HepG2 (cell line): Measurements from ENCODE around the gene LYPD4. TPM values are rescaled to one million over a fixed set of nuclear protein-coding genes. Genes with fewer than 3 reads are reported as not detected.
A peak's percentile ranks its signal among the peaks of the same experiment; 100 is the strongest.

Source experiments
- DNMT3B ChIP-seq: conservative IDR thresholded peaks from 2 replicates; pipeline ENCODE4 v1.6.1; 2016; ENCODE audit warnings: missing biosample characterization, control low read depth
- HOXD1 ChIP-seq: sonication (generic); formaldehyde crosslinking; IDR thresholded peaks from 2 replicates; pipeline ENCODE4 v1.5.0; 2020; ENCODE audit warnings: missing genetic modification reagents
- RFX1 ChIP-seq: fragments of 450-650 bp; IDR thresholded peaks from 2 replicates; pipeline ENCODE4 v1.6.1; 2017
- SOX13 ChIP-seq, 3 experiments: fragments of 450-650 bp in 1 of 3; sonication (generic) in 1 of 3; formaldehyde crosslinking in 1 of 3; IDR thresholded peaks in 2 of 3; conservative IDR thresholded peaks in 1 of 3; 2 replicates each; pipeline versions ENCODE4 v1.5.0 to v1.6.1; 2016 to 2020; ENCODE audit warnings: antibody characterized with exemption in 1 of 3, mild to moderate bottlenecking in 1 of 3, missing compliant biosample characterization in 1 of 3, missing genetic modification reagents in 1 of 3, moderate library complexity in 1 of 3
- SRY ChIP-seq: sonication (generic); formaldehyde crosslinking; IDR thresholded peaks from 2 replicates; pipeline ENCODE4 v1.8.0; 2022; ENCODE audit warnings: mild to moderate bottlenecking, missing genetic modification reagents
- ZFAT ChIP-seq: sonication (generic); formaldehyde crosslinking; conservative IDR thresholded peaks from 2 replicates; pipeline ENCODE4 v1.8.1; 2023; ENCODE audit warnings: missing genetic modification reagents, inconsistent platforms
- ZFP1 ChIP-seq: IDR thresholded peaks from 2 replicates; pipeline ENCODE4 v1.6.1; 2016
- ZNF234 ChIP-seq: sonication (generic); formaldehyde crosslinking; conservative IDR thresholded peaks from 2 replicates; pipeline ENCODE4 v1.5.1; 2020; ENCODE audit warnings: mild to moderate bottlenecking, missing genetic modification reagents
- ZNF251 ChIP-seq: sonication (generic); formaldehyde crosslinking; IDR thresholded peaks from 2 replicates; pipeline ENCODE4 v1.9.0; 2021; ENCODE audit warnings: mild to moderate bottlenecking, missing genetic modification reagents
- ZNF432 ChIP-seq: sonication (generic); formaldehyde crosslinking; IDR thresholded peaks from 2 replicates; pipeline ENCODE4 v1.5.0; 2020; ENCODE audit warnings: missing genetic modification reagents, mild to moderate bottlenecking, borderline replicate concordance
- ZNF670 ChIP-seq: sonication (generic); formaldehyde crosslinking; IDR thresholded peaks from 2 replicates; pipeline ENCODE4 v1.8.0; 2022; ENCODE audit warnings: mild to moderate bottlenecking, missing genetic modification reagents, borderline replicate concordance
- polyA plus RNA-seq, 8 experiments: library from polyadenylated mRNA; depleted of rRNA in 3 of 8; stranded (reverse) in 7 of 8; unstranded in 1 of 8; fragments of >200 nt; fragmentation: Illumina TruSeq in 4 of 8; extraction: Trizol in 4 of 8; gene quantifications; 2 replicates each; pipeline versions ENCODE4 v1.2.1 to v1.2.3, GENCODE V29; 2011 to 2016; ENCODE audit warnings: low read depth in 4 of 8, missing spikeins in 1 of 8, mixed read lengths in 1 of 8; ENCODE audit not compliant: insufficient read depth in 1 of 8
- total RNA-seq, 5 experiments: library from RNA; depleted of rRNA; stranded (reverse); fragments of >200 nt; fragmentation: Illumina TruSeq; extraction: Trizol; gene quantifications; 2 replicates each; pipeline ENCODE4 v1.2.3, GENCODE V29; 2016; ENCODE audit warnings: low read depth in 1 of 5
- TF ChIP-seq, protein P1 (sequence below): sonication (generic); formaldehyde crosslinking; IDR thresholded peaks from 2 replicates; pipeline ENCODE4 v1.8.1; 2023; ENCODE audit warnings: mild to moderate bottlenecking, missing genetic modification reagents
- TF ChIP-seq, protein P2 (sequence below): IDR thresholded peaks from 2 replicates; pipeline ENCODE4 v1.6.1; 2016; ENCODE audit warnings: mild to moderate bottlenecking
- TF ChIP-seq, protein P3 (sequence below): sonication (generic); formaldehyde crosslinking; IDR thresholded peaks from 2 replicates; pipeline ENCODE4 v1.9.0; 2021; ENCODE audit warnings: missing genetic modification reagents, mild to moderate bottlenecking, borderline replicate concordance
- TF ChIP-seq, protein P4 (sequence below): sonication (generic); formaldehyde crosslinking; IDR thresholded peaks from 2 replicates; pipeline ENCODE4 v1.5.0; 2020; ENCODE audit warnings: mild to moderate bottlenecking, missing genetic modification reagents
- TF ChIP-seq, protein P5 (sequence below): sonication (generic); formaldehyde crosslinking; IDR thresholded peaks from 2 replicates; pipeline ENCODE4 v1.5.0; 2020; ENCODE audit warnings: mild to moderate bottlenecking, missing genetic modification reagents
- TF ChIP-seq, protein P6 (sequence below): sonication (generic); formaldehyde crosslinking; IDR thresholded peaks from 2 replicates; pipeline ENCODE4 v1.8.0; 2022; ENCODE audit warnings: missing genetic modification reagents, mild to moderate bottlenecking, borderline replicate concordance

LYPD4 gene
- total and polyA plus RNA-seq, 2 of the 13 experiments (the other 11 are each of a cell fraction or from before 2014, with no cell fraction given) = not detected

DNA sequence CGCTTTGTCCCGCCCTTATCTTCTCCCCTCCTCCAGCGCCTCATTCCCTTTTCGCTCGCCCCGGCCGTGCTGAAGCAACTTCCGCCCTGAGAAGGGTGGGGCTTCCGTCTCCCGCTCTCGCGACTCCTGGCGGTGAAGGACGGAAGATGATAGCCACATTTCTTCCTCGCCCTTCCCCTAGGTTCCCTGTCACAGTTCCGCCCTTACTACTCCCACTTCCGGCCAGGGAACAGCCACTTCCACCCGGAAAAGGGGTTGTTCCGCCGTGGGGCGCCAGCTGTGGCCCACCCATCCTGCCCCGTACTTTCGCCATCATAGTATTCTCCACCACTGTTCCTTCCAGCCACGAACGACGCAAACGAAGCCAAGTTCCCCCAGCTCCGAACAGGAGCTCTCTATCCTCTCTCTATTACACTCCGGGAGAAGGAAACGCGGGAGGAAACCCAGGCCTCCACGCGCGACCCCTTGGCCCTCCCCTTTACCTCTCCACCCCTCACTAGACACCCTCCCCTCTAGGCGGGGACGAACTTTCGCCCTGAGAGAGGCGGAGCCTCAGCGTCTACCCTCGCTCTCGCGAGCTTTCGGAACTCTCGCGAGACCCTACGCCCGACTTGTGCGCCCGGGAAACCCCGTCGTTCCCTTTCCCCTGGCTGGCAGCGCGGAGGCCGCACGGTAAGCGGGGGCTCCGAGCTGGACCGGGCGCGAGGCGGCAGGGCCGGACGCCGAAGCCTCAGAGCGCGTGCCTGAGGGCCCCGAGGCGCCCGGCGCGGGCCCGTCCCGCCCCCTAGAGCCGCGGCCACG lies 15.3 kb upstream of the LYPD4 start, which contains the start of gene RPS19 (continued):
- TF ChIP-seq ZFAT (no peak; the same call in 1 of the 2 replicates), RFX1 (no peak), ZNF670 (CRISPR knock-in tag) (peak; percentile 54; the same call in 1 of the 2 replicates), DNMT3B (CRISPR knock-in tag) (no peak), SOX13 (IDR thresholded peaks at IDR 0.05) (peak; percentile 28; the same call in 1 of the 2 replicates), SOX13 (CRISPR knock-in tag; conservative IDR thresholded peaks at IDR 0.05 in 1 of 2, IDR thresholded peaks at IDR 0.05 in 1 of 2) (0 out of 4 replicates have a peak, but pooled peaks of 1 of the 2 experiments have one; percentile 5), ZNF432 (CRISPR knock-in tag) (no peak), ZNF251 (CRISPR knock-in tag) (no peak), ZNF234 (CRISPR knock-in tag) (no peak), SRY (CRISPR knock-in tag) (peak; percentile 72; the same call in 1 of the 2 replicates), ZFP1 (peak; percentile 42; the same call in 1 of the 2 replicates), HOXD1 (peak; percentile 82)
- TF ChIP-seq, protein P1, sequence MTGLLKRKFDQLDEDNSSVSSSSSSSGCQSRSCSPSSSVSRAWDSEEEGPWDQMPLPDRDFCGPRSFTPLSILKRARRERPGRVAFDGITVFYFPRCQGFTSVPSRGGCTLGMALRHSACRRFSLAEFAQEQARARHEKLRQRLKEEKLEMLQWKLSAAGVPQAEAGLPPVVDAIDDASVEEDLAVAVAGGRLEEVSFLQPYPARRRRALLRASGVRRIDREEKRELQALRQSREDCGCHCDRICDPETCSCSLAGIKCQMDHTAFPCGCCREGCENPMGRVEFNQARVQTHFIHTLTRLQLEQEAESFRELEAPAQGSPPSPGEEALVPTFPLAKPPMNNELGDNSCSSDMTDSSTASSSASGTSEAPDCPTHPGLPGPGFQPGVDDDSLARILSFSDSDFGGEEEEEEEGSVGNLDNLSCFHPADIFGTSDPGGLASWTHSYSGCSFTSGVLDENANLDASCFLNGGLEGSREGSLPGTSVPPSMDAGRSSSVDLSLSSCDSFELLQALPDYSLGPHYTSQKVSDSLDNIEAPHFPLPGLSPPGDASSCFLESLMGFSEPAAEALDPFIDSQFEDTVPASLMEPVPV (CRISPR knock-in tag) = no peak
- TF ChIP-seq, protein P2, sequence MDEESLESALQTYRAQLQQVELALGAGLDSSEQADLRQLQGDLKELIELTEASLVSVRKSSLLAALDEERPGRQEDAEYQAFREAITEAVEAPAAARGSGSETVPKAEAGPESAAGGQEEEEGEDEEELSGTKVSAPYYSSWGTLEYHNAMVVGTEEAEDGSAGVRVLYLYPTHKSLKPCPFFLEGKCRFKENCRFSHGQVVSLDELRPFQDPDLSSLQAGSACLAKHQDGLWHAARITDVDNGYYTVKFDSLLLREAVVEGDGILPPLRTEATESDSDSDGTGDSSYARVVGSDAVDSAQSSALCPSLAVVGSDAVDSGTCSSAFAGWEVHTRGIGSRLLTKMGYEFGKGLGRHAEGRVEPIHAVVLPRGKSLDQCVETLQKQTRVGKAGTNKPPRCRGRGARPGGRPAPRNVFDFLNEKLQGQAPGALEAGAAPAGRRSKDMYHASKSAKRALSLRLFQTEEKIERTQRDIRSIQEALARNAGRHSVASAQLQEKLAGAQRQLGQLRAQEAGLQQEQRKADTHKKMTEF = peak; percentile 93
- TF ChIP-seq, protein P3, sequence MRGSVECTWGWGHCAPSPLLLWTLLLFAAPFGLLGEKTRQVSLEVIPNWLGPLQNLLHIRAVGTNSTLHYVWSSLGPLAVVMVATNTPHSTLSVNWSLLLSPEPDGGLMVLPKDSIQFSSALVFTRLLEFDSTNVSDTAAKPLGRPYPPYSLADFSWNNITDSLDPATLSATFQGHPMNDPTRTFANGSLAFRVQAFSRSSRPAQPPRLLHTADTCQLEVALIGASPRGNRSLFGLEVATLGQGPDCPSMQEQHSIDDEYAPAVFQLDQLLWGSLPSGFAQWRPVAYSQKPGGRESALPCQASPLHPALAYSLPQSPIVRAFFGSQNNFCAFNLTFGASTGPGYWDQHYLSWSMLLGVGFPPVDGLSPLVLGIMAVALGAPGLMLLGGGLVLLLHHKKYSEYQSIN = no peak
- TF ChIP-seq, protein P4, sequence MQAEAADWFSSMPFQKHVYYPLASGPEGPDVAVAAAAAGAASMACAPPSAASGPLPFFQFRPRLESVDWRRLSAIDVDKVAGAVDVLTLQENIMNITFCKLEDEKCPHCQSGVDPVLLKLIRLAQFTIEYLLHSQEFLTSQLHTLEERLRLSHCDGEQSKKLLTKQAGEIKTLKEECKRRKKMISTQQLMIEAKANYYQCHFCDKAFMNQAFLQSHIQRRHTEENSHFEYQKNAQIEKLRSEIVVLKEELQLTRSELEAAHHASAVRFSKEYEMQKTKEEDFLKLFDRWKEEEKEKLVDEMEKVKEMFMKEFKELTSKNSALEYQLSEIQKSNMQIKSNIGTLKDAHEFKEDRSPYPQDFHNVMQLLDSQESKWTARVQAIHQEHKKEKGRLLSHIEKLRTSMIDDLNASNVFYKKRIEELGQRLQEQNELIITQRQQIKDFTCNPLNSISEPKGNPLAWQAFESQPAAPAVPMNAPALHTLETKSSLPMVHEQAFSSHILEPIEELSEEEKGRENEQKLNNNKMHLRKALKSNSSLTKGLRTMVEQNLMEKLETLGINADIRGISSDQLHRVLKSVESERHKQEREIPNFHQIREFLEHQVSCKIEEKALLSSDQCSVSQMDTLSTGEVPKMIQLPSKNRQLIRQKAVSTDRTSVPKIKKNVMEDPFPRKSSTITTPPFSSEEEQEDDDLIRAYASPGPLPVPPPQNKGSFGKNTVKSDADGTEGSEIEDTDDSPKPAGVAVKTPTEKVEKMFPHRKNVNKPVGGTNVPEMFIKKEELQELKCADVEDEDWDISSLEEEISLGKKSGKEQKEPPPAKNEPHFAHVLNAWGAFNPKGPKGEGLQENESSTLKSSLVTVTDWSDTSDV = peak; percentile 90
- TF ChIP-seq, protein P5, sequence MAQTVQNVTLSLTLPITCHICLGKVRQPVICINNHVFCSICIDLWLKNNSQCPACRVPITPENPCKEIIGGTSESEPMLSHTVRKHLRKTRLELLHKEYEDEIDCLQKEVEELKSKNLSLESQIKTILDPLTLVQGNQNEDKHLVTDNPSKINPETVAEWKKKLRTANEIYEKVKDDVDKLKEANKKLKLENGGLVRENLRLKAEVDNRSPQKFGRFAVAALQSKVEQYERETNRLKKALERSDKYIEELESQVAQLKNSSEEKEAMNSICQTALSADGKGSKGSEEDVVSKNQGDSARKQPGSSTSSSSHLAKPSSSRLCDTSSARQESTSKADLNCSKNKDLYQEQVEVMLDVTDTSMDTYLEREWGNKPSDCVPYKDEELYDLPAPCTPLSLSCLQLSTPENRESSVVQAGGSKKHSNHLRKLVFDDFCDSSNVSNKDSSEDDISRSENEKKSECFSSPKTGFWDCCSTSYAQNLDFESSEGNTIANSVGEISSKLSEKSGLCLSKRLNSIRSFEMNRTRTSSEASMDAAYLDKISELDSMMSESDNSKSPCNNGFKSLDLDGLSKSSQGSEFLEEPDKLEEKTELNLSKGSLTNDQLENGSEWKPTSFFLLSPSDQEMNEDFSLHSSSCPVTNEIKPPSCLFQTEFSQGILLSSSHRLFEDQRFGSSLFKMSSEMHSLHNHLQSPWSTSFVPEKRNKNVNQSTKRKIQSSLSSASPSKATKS (CRISPR knock-in tag) = peak; percentile 77; the same call in 1 of the 2 replicates
- TF ChIP-seq, protein P6, sequence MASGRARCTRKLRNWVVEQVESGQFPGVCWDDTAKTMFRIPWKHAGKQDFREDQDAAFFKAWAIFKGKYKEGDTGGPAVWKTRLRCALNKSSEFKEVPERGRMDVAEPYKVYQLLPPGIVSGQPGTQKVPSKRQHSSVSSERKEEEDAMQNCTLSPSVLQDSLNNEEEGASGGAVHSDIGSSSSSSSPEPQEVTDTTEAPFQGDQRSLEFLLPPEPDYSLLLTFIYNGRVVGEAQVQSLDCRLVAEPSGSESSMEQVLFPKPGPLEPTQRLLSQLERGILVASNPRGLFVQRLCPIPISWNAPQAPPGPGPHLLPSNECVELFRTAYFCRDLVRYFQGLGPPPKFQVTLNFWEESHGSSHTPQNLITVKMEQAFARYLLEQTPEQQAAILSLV (CRISPR knock-in tag) = peak; percentile 90
